RWPE1 (cell line): ENCODE results near the gene S100A5.

Experiments used
- CTCF ChIA-PET: fragments of 350-600 bp; sonication (Branson Sonifier 250); formaldehyde crosslinking; extraction: SDS; loops from one replicate; lab custom pipeline; 2021; lab: Yijun Ruan, JAX
- POLR2A ChIA-PET: fragments of 400-600 bp; formaldehyde crosslinking; extraction: SDS; loops from one replicate; lab custom pipeline; 2020; ENCODE audit warnings: antibody characterized with exemption; ENCODE audit not compliant: low non-redundant PET; lab: Yijun Ruan, JAX
- DNase-seq: peaks from one replicate; pipeline ENCODE4 v3.0.0; 2012; ENCODE audit warnings: low spot score
- H3K27ac ChIP-seq: fragments of 450-650 bp; 2 replicates; pipeline ENCODE4 v1.5.1; 2017
- CTCF ChIP-seq: fragments of 450-650 bp; conservative IDR thresholded peaks from 2 replicates; pipeline ENCODE4 v1.5.1; 2017; ENCODE audit warnings: low read depth, mild to moderate bottlenecking

S100A5 gene

GRCh38 chr1:153573351-153573750, 32.6 kb upstream of the S100A5 start:
- CTCF ChIA-PET = interaction anchor here (0.8 to 2.7 kb wide), 13 partner anchors 19 to 98 kb away, joined by 3 to 25 read pairs (median 7); partner anchors contain the start of genes CHTOP, ILF2, S100A13 and S100A14
- DNase-seq = no peak
- H3K27ac ChIP-seq = no peak overlapping the region
- POLR2A ChIA-PET = interaction anchor here (0.6 to 1.1 kb wide), 2 partner anchors 30 to 40 kb away, joined by 3 read pairs; partner anchors contain the start of gene S100A16
- no peak for TF ChIP-seq CTCF

GRCh38 chr1:153572569-153573015, 31.9 kb upstream of the S100A5 start:
- peak overlapping the region; percentile 66 for H3K27ac ChIP-seq
- POLR2A ChIA-PET = interaction anchor here (0.6 to 1.5 kb wide), 4 partner anchors 30 to 57 kb away, joined by 3 to 4 read pairs (median 3); partner anchors contain the start of genes S100A1, S100A13 and S100A16
- peak; percentile 70 for DNase-seq
- TF ChIP-seq CTCF = peak; percentile 93
- CTCF ChIA-PET = interaction anchor here (0.5 to 2.7 kb wide), 26 partner anchors 9 to 261 kb away, joined by 3 to 25 read pairs (median 5); partner anchors contain the start of genes CHTOP, ILF2, S100A13 and S100A14

- peak overlapping the region; percentile 66 for H3K27ac ChIP-seq
- TF ChIP-seq CTCF = no peak
- POLR2A ChIA-PET = interaction anchor here (1.5 kb wide), 1 partner anchor 56 kb away, joined by 4 read pairs; the partner anchor contains the start of genes S100A1 and S100A13
- DNase-seq = no peak
- CTCF ChIA-PET = interaction anchor here (0.7 to 1.9 kb wide), 11 partner anchors 10 to 67 kb away, joined by 3 to 23 read pairs (median 7); partner anchors contain the start of genes CHTOP, S100A14 and S100A16
Measured at GRCh38 chr1:153571706-153572105, 31.0 kb upstream of the S100A5 start.

GRCh38 chr1:153570874-153571273, 30.1 kb upstream of the S100A5 start:
- ChIA-PET CTCF (interaction anchor here (0.6 to 2.4 kb wide), 2 partner anchors 60 to 64 kb away, joined by 3 to 18 read pairs; no protein-coding TSS in a partner anchor), POLR2A (no interaction called here)
- DNase-seq = no peak
- no peak for TF ChIP-seq CTCF
- H3K27ac ChIP-seq = 0 out of 2 replicates have a peak overlapping the region, but pooled peaks have one; percentile 5

- no peak for TF ChIP-seq CTCF
- no peak for DNase-seq
- H3K27ac ChIP-seq = peak overlapping the region; percentile 100; the same call in 1 of the 2 replicates
- POLR2A ChIA-PET = no interaction called here
- CTCF ChIA-PET = interaction anchor here (0.8 to 3.2 kb wide), 5 partner anchors 36 to 59 kb away, joined by 3 to 32 read pairs (median 9); partner anchors contain the start of gene S100A6
Measured at GRCh38 chr1:153569465-153569864, 28.7 kb upstream of the S100A5 start.

- ChIA-PET CTCF (interaction anchor here (0.5 to 3.2 kb wide), 17 partner anchors 15 to 682 kb away, joined by 3 to 32 read pairs (median 4); partner anchors contain the start of genes S100A1, S100A4 and S100A6), POLR2A (interaction anchor here (0.6 to 1.8 kb wide), 5 partner anchors 33 to 70 kb away, joined by 3 to 8 read pairs (median 4); partner anchors contain the start of genes S100A16 and S100A6)
- peak; percentile 96 for TF ChIP-seq CTCF
- peak; percentile 90 for DNase-seq
- peak overlapping the region; percentile 100 for H3K27ac ChIP-seq
Measured at GRCh38 chr1:153568367-153569099, 27.8 kb upstream of the S100A5 start.
